ENCODE measurements around the gene CAPRIN1. TPM values are rescaled to one million over a fixed set of nuclear protein-coding genes. Genes with fewer than 3 reads are reported as not detected.

CAPRIN1 gene
- total RNA-seq, 3 donors from 2014 or later (not counting 1 experiment from before 2014, with no cell fraction given): 118 to 158 (median 137) TPM

GRCh38 chr11:34139346-34139745 lies 87.8 kb downstream of the CAPRIN1 start:
- TF ChIP-seq, protein P1, sequence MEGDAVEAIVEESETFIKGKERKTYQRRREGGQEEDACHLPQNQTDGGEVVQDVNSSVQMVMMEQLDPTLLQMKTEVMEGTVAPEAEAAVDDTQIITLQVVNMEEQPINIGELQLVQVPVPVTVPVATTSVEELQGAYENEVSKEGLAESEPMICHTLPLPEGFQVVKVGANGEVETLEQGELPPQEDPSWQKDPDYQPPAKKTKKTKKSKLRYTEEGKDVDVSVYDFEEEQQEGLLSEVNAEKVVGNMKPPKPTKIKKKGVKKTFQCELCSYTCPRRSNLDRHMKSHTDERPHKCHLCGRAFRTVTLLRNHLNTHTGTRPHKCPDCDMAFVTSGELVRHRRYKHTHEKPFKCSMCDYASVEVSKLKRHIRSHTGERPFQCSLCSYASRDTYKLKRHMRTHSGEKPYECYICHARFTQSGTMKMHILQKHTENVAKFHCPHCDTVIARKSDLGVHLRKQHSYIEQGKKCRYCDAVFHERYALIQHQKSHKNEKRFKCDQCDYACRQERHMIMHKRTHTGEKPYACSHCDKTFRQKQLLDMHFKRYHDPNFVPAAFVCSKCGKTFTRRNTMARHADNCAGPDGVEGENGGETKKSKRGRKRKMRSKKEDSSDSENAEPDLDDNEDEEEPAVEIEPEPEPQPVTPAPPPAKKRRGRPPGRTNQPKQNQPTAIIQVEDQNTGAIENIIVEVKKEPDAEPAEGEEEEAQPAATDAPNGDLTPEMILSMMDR (IDR thresholded peaks at IDR 0.05): no peak
- DNase-seq (no peak), ATAC-seq (no peak)
- Histone ChIP-seq H3K4me3 (ENCODE audit: low read length) (no peak overlapping the region), H3K27me3 (ENCODE audit: control insufficient read depth, insufficient read depth, low read length) (no peaks in the 10 kb centered on the region), H3K36me3 (ENCODE audit: control insufficient read depth, insufficient read depth, low read length) (peaks cover 87% of the 10 kb centered on the region), H3K27ac (ENCODE audit: low read length) (no peak overlapping the region), H3K9me3 (ENCODE audit: control insufficient read depth, insufficient read depth, low read length) (no peaks in the 10 kb centered on the region), H3K4me1 (ENCODE audit: control insufficient read depth, insufficient read depth, low read length) (no peaks in the 10 kb centered on the region)
- Mint-ChIP-seq H3K4me3 (no peak overlapping the region), H3K36me3 (peaks cover 32% of the 10 kb centered on the region), H3K4me1 (peaks cover 0 to 10% of the 10 kb centered on the region in 2 donors), H3K9me3 (no peaks in the 10 kb centered on the region), H3K27me3 (ENCODE audit: low read depth in 2 of 2) (no peaks in the 10 kb centered on the region), H3K27ac (no peak overlapping the region)
- intact Hi-C loops (cut with micrococcal nuclease): no loop called here
- 97% methylated on average over 7 of the region's 7 CpGs for WGBS (ENCODE audit: insufficient coverage)

- Mint-ChIP-seq H3K9me3 (no peaks in the 10 kb centered on the region), H3K27ac (no peak overlapping the region), H3K4me1 (peaks cover 0 to 10% of the 10 kb centered on the region in 2 donors), H3K27me3 (ENCODE audit: low read depth in 2 of 2) (no peaks in the 10 kb centered on the region), H3K4me3 (no peak overlapping the region), H3K36me3 (peaks cover 34% of the 10 kb centered on the region)
- DNase-seq (no peak), ATAC-seq (no peak)
- Histone ChIP-seq H3K27ac (ENCODE audit: low read length) (no peak overlapping the region), H3K4me3 (ENCODE audit: low read length) (no peak overlapping the region), H3K27me3 (ENCODE audit: control insufficient read depth, insufficient read depth, low read length) (no peaks in the 10 kb centered on the region), H3K36me3 (ENCODE audit: control insufficient read depth, insufficient read depth, low read length) (peaks cover 87% of the 10 kb centered on the region), H3K4me1 (ENCODE audit: control insufficient read depth, insufficient read depth, low read length) (no peaks in the 10 kb centered on the region), H3K9me3 (ENCODE audit: control insufficient read depth, insufficient read depth, low read length) (no peaks in the 10 kb centered on the region)
- 98% methylated on average over 11 of the region's 11 CpGs for WGBS (ENCODE audit: insufficient coverage)
- intact Hi-C loops (cut with micrococcal nuclease): no loop called here
- TF ChIP-seq, protein P1 (IDR thresholded peaks at IDR 0.05): no peak
These were observed 88.6 kb downstream of the CAPRIN1 start for GRCh38 chr11:34140149-34140548.

GRCh38 chr11:34143048-34143447 lies 91.5 kb downstream of the CAPRIN1 start:
- Mint-ChIP-seq H3K9me3 (no peaks in the 10 kb centered on the region), H3K4me1 (peaks cover 0 to 3% of the 10 kb centered on the region in 2 donors), H3K36me3 (peaks cover 38% of the 10 kb centered on the region), H3K27ac (no peak overlapping the region), H3K4me3 (no peak overlapping the region), H3K27me3 (ENCODE audit: low read depth in 2 of 2) (no peaks in the 10 kb centered on the region)
- H3K27ac ChIP-seq (ENCODE audit: low read length): no peak overlapping the region
- TF ChIP-seq, protein P1 (IDR thresholded peaks at IDR 0.05): no peak
- H3K9me3 ChIP-seq (ENCODE audit: control insufficient read depth, insufficient read depth, low read length): no peaks in the 10 kb centered on the region
- peaks cover 95% of the 10 kb centered on the region for H3K36me3 ChIP-seq (ENCODE audit: control insufficient read depth, insufficient read depth, low read length)
- H3K27me3 ChIP-seq (ENCODE audit: control insufficient read depth, insufficient read depth, low read length): no peaks in the 10 kb centered on the region
- H3K4me3 ChIP-seq (ENCODE audit: low read length): no peak overlapping the region
- 97% methylated on average over 2 of the region's 2 CpGs for WGBS (ENCODE audit: insufficient coverage)
- ATAC-seq (no peak), DNase-seq (no peak)
- intact Hi-C loops (cut with micrococcal nuclease): no loop called here
- H3K4me1 ChIP-seq (ENCODE audit: control insufficient read depth, insufficient read depth, low read length): no peaks in the 10 kb centered on the region

- Mint-ChIP-seq H3K27ac (no peak overlapping the region), H3K36me3 (peaks cover 38% of the 10 kb centered on the region), H3K4me3 (no peak overlapping the region), H3K9me3 (no peaks in the 10 kb centered on the region), H3K27me3 (ENCODE audit: low read depth in 2 of 2) (no peaks in the 10 kb centered on the region), H3K4me1 (no peaks in the 10 kb centered on the region)
- no peak for ATAC-seq
- H3K27ac ChIP-seq (ENCODE audit: low read length): no peak overlapping the region
- no peaks in the 10 kb centered on the region for H3K9me3 ChIP-seq (ENCODE audit: control insufficient read depth, insufficient read depth, low read length)
- H3K27me3 ChIP-seq (ENCODE audit: control insufficient read depth, insufficient read depth, low read length): no peaks in the 10 kb centered on the region
- H3K36me3 ChIP-seq (ENCODE audit: control insufficient read depth, insufficient read depth, low read length): peaks cover 92% of the 10 kb centered on the region
- no peaks in the 10 kb centered on the region for H3K4me1 ChIP-seq (ENCODE audit: control insufficient read depth, insufficient read depth, low read length)
- no peak for DNase-seq
- TF ChIP-seq, protein P1 (IDR thresholded peaks at IDR 0.05): no peak
- intact Hi-C loops (cut with micrococcal nuclease): no loop called here
- 89% methylated on average over 4 of the region's 5 CpGs for WGBS (ENCODE audit: insufficient coverage)
- H3K4me3 ChIP-seq (ENCODE audit: low read length): no peak overlapping the region
These were observed 93.5 kb downstream of the CAPRIN1 start for GRCh38 chr11:34145073-34145472.
